Ishikawa (cell line): Measurements from ENCODE around the gene TRAPPC3L.

Source experiments
- CREB1 ChIP-seq: IDR thresholded peaks from 2 replicates; pipeline ENCODE4 v1.6.1; 2012; ENCODE audit warnings: low read depth
- EP300 ChIP-seq: IDR thresholded peaks from 2 replicates; pipeline ENCODE4 v1.6.1; 2012; ENCODE audit warnings: borderline replicate concordance
- FOXM1 ChIP-seq: IDR thresholded peaks from 2 replicates; pipeline ENCODE4 v1.6.1; 2012; ENCODE audit warnings: low read depth, borderline replicate concordance
- RAD21 ChIP-seq: IDR thresholded peaks from 2 replicates; pipeline ENCODE4 v1.6.1; 2012; ENCODE audit warnings: low read depth
- TCF12 ChIP-seq: IDR thresholded peaks from 2 replicates; pipeline ENCODE4 v1.6.1; 2012; ENCODE audit warnings: low read depth
- TEAD4 ChIP-seq: IDR thresholded peaks from 2 replicates; pipeline ENCODE4 v1.6.1; 2012
- YY1 ChIP-seq: IDR thresholded peaks from 2 replicates; pipeline ENCODE4 v1.6.1; 2012; ENCODE audit warnings: low read depth
- TF ChIP-seq, protein P1 (sequence below): IDR thresholded peaks from 2 replicates; pipeline ENCODE4 v1.6.1; 2012; ENCODE audit warnings: low read depth, mild to moderate bottlenecking

- TF ChIP-seq FOXM1 (no peak), YY1 (no peak), EP300 (no peak), TCF12 (no peak), TEAD4 (no peak), RAD21 (no peak), CREB1 (no peak)
- TF ChIP-seq, protein P1, sequence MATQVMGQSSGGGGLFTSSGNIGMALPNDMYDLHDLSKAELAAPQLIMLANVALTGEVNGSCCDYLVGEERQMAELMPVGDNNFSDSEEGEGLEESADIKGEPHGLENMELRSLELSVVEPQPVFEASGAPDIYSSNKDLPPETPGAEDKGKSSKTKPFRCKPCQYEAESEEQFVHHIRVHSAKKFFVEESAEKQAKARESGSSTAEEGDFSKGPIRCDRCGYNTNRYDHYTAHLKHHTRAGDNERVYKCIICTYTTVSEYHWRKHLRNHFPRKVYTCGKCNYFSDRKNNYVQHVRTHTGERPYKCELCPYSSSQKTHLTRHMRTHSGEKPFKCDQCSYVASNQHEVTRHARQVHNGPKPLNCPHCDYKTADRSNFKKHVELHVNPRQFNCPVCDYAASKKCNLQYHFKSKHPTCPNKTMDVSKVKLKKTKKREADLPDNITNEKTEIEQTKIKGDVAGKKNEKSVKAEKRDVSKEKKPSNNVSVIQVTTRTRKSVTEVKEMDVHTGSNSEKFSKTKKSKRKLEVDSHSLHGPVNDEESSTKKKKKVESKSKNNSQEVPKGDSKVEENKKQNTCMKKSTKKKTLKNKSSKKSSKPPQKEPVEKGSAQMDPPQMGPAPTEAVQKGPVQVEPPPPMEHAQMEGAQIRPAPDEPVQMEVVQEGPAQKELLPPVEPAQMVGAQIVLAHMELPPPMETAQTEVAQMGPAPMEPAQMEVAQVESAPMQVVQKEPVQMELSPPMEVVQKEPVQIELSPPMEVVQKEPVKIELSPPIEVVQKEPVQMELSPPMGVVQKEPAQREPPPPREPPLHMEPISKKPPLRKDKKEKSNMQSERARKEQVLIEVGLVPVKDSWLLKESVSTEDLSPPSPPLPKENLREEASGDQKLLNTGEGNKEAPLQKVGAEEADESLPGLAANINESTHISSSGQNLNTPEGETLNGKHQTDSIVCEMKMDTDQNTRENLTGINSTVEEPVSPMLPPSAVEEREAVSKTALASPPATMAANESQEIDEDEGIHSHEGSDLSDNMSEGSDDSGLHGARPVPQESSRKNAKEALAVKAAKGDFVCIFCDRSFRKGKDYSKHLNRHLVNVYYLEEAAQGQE = no peak
Measured at GRCh38 chr6:116535109-116535508, 10.4 kb downstream of the TRAPPC3L start.
